HG03045 (cell line): ENCODE results near the gene WNT3.
"Not testable (repeated sequence)": the region's sequence is repeated elsewhere in the genome, so short reads cannot be mapped to it uniquely, and the experiment has no call there.

Experiments used
- ATAC-seq: cut with Tn5 transposase; IDR thresholded peaks from one replicate; pipeline ENCODE4 v1.9.1; 2021; ENCODE audit warnings: mild to moderate bottlenecking, moderate library complexity; ENCODE audit not compliant: unreplicated experiment

The WNT3 gene

GRCh38 chr17:46788300-46788699 lies 30.2 kb downstream of the WNT3 start:
- ATAC-seq = no peak

- no peak for ATAC-seq
Measured at GRCh38 chr17:46787478-46787877, 31.0 kb downstream of the WNT3 start.

GRCh38 chr17:46785696-46786095 lies 32.8 kb downstream of the WNT3 start:
- ATAC-seq = no peak

- no peak for ATAC-seq
Measured at GRCh38 chr17:46783031-46783593, 35.4 kb downstream of the WNT3 start.

- no peak for ATAC-seq
Measured at GRCh38 chr17:46782250-46782953, 36.1 kb downstream of the WNT3 start.

GRCh38 chr17:46780003-46780373 lies 38.5 kb downstream of the WNT3 start:
- no peak for ATAC-seq

- ATAC-seq = no peak
Measured at GRCh38 chr17:46777943-46778915, 40.3 kb downstream of the WNT3 start.

GRCh38 chr17:46776298-46777005 lies 42.0 kb downstream of the WNT3 start:
- ATAC-seq = no peak

- no peak for ATAC-seq
Measured at GRCh38 chr17:46774108-46774737, 44.3 kb downstream of the WNT3 start.

- no peak for ATAC-seq
Measured at GRCh38 chr17:46773676-46774075, 44.8 kb downstream of the WNT3 start.

- ATAC-seq = no peak
Measured at GRCh38 chr17:46773221-46773605, 45.3 kb downstream of the WNT3 start.

GRCh38 chr17:46772475-46773220 lies 45.8 kb downstream of the WNT3 start:
- no peak for ATAC-seq

GRCh38 chr17:46771561-46772474 lies 46.7 kb downstream of the WNT3 start:
- ATAC-seq = no peak

- ATAC-seq = no peak
Measured at GRCh38 chr17:46770818-46771560, 47.5 kb downstream of the WNT3 start.

GRCh38 chr17:46770439-46770817 lies 48.1 kb downstream of the WNT3 start:
- ATAC-seq = no peak

- ATAC-seq = no peak
Measured at GRCh38 chr17:46769531-46770438, 48.7 kb downstream of the WNT3 start.

GRCh38 chr17:46768896-46769295 lies 49.6 kb downstream of the WNT3 start:
- ATAC-seq = not testable (repeated sequence)
